NCI-H1105 (cell line): ENCODE results near the gene FLNC.

ENCODE experiments used
- DNase-seq: peaks from one replicate; lab custom pipeline; 2025; lab: John Stamatoyannopoulos, UW

The FLNC gene

DNA sequence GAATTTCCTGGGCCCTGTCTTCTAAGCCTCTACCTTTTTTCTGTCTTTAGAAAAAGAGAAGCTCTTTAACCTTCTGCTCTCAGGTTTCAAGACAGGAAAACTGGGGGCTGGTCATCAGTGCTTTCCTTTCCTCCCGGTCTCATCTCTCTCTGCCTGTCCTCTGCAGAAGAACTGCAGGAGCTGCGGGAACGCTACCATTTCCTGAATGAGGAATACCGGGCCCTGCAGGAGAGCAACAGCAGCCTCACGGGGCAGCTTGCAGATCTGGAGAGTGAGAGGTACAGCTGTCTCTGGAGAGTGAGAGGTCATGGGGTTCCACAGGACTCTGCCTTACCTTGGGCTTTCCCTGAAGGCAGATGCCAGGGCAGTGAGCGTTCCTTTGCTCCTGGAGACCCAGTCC, 25.7 kb upstream of the FLNC start:
- DNase-seq = no peak

DNA sequence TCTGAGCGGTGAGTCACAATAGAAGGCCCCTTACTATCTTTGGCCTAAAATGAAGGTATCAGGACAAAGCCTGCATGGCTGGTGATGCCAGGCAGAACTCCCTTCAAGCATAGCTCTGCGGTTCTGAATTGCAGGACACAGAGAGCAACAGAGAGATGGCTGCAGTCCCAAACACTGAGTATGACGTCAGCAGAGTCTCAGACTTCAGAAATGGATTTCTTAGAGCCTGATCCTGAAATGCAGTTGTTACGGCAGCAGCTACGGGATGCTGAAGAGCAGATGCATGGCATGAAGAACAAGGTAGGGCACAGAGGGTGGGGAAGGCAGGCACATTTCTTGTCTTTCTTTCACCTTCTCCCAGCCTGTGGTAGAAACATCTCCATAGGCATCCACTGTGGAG, 25.0 kb upstream of the FLNC start:
- DNase-seq = no peak

DNA sequence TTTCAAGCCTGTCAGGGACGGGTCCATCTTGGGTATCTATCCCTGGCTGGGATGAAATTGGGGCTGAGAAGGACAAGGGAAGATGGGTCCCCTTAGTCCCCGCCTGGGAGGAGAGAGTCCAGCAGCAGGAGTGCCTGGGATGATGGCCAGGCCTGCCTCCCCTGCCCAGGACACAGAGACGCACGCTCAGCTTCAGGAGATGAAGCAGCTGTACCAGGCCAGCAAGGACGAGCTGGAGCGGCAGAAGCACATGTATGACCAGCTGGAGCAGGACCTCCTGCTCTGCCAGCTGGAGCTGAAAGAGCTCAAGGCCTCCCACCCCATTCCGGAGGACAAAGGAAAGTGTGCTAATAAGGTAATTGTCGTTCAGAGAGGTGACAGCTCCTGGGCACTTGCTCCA, 23.0 kb upstream of the FLNC start:
- DNase-seq = no peak

DNA sequence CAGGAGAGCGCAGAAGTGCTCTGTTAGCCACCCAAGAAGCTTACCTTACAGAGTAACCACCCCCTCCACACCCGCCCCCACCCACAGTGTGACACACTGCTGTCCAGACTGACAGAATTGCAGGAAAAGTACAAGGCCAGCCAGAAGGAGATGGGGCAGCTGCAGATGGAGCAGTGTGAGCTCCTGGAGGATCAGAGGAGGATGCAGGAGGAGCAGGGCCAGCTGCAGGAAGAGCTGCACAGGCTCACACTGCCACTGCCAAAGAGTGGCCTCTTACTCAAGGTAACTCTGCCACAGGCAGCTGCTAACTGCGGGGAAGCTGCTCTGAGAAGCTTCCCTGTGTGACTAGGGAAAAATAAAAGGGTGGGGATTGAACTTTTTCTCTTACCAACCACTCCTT, 20.8 kb upstream of the FLNC start:
- DNase-seq = no peak

DNA sequence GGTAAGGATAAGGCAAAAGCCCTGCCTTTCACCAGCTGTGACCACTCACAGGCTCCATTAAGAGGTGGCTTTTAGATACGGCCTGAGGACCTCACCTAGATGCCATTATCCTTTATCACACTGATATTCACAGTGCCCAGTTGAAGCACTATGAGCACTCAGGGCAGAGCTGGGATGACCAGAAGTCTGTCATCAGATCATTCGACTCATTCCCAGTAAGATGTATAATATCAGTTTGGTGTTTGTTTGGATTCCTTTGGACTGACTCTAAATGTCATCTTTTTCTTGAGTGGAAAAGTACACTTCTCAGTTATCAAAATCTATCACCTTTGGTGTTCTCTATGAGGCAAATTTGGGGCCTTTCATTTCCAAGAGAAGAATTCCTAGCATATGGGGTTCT, 19.7 kb upstream of the FLNC start:
- DNase-seq = no peak

DNA sequence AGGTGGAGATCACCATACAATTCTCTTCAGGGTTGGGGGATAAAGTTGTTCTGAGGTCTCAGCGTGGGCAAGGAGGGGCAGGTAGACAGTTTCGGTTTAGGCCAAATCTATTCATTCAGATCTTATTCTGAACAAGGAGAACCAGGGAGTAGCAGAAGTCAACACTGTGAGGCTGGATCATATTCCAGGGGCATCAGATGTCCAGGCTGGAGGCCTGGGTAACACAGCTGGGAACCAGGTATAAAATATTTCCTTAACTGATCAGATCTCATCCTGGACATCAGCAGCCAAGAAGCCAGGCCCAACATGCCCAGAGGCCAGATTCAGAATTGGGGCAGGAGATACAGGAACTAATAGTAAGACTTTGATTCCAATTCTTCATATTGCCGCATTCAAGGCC, 19.2 kb upstream of the FLNC start:
- no peak for DNase-seq

DNA sequence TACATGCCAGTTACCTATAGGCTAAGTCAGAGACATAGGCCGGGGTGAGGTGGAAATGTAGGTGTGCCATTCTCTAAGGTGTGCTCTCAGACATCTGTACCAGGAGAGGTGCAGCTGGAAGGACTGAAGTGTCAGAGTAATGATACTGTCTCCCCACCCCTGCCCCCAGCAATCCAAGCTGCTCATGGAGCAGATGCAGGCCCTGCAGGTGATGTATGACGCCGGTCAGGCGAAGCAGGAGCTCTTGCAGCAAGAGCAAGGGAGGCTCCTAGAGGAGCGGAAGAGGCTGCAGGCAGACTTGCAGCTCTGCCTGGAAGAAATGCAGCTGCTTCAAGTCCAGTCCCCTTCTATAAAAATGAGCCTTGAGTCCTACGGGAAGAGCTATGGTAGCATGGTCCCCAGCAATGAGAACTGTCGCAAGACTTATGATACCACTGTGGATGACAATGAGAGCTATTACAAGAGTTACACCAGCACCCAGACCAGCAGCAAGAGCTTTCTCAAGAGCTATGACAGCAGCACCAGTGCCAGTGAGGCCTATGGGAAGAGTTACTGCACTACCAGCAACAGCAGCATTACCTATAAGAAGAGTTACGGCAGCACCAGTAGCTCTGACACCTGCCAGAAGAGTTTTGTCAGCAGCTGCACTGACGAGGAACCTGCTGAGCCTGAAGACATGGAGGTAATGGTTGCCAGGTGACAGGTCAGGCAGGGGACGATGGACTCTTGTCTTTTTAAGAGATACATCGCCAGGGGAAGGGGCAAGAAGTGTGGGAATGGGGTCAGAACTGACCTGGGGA, 18.4 kb upstream of the FLNC start:
- DNase-seq = no peak

DNA sequence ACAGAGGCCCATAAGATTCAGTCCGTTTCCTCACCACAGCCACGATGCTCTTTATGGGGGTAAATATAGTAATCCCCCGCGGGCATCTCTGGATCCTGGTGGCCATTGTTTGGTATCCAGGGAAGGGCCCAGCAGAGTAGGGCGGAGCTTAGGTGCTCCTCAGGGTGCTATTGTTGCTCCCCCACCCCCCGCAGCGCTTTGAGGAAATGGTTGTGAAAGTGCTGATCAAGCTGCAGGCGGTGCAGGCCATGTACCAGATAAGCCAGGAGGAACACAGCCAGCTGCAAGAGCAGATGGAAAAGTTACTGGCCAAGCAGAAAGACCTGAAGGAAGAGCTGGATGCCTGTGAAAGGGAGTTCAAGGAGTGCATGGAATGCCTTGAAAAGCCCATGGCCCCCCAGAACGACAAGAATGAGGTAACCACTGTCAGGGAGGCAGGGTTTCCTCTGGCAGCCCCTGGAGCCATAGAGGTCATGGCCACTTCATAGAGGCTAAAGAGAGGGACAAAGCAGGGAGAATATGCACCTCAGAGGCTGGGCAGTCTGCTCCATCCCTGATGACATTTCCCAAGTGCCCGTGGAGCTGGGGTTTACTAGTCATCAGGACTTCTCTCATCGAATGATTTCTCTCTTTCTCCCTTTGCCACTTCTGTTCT, 17.6 kb upstream of the FLNC start:
- DNase-seq = no peak

DNA sequence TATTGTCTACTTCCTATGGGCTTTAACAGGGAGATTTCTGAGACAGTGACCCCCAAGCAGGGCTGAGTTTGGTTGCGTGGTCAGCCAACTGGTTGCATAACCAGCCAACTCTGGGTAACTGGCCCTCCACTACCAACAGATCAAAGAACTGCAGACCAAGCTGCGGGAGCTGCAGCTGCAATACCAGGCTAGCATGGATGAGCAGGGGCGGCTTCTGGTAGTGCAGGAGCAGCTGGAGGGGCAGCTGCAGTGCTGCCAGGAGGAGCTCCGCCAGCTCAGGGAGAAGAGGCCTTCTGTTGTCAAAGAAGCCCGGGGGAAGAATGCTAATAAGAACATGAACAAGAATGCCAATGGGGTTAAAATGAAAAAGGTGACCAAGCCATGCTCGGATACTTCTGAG, 15.7 kb upstream of the FLNC start:
- DNase-seq = no peak

DNA sequence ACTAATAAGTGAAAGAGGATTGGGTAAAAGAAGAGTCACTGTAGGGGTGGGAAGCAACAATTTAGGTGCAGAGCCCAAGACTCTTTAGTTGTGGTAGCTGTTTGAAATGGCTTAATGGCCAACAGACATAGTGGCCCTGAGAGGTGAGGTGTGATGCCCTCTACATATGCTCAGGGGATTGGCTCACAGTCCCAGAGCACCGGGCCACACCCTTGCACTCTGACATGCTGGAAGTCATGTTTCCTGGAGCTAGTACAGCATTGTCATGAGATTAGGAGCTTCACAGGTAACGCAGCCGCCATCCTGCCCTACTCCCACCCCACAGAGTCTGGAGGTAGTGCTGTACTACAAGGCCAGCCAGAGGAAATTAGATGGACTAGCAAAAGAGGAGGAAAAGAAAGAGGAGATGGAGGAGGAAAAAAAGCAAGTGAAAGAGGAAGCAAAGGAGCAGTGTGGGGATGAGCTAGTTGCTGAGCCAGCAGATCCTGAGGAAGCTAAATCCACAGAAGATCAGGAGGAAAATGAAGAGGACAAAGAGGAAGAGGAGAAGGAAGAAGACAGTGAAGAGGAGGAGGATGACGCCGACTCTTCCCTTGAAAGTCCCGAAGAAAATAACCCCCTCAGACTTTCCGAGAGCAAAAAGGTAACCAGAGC, 14.8 kb upstream of the FLNC start:
- no peak for DNase-seq

DNA sequence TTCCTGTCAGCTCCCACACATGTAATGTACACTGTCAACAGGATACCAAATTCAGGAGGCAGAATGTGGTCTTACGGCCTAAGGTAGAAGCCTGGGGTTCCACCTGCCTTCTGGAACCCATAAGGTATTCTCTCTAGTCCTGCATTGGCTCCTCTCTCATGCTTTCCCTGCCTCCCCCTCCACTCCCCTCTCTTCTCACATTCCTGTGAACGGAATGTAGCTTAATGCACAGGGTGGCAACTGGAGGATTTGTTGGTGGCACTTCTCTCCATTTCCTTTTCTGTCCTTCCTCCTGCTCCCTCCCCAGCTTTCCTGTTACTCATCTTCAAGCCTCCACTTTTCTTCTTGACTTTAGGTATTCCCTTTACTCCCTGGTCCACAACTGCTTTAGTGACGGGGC, 11.5 kb upstream of the FLNC start:
- DNase-seq = no peak

DNA sequence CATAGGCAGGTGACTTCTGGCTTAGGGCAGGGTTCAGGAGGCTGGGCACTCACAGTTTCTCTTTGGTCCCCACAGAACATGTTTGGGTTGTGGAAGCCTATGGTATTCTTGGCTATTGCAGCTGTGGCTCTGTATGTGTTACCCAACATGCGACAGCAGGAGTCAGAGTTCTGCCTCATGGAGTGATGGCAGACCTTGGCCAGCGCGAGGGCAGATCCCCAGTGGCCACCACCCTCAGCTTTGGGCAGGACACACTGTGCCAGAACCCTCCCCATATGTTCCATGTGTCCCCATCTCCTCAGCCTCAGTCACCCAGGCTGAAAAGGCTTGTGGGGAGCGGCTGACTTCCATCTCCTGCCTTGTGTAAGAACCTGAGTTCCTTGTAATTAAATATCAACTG, 8.5 kb upstream of the FLNC start:
- no peak for DNase-seq

DNA sequence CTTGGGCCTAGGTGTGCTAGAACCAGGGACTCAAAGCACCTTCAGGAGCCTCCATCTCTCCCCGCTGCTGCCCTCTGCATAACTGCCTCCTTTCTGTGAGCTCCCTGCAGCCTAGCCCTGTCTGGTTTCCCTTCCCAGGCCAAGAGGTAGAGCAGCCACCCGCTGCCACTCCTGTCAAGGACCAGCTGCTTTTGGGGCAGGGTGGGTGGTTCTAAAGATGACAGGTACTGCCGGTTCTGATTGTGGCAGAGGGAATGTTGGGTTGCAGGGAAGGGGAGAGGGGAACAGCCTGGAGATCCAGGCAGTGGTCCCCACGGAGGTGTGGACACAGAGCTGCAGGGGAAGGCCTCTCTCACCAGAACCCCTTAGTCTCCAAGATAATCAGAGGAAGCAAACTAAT, 3.7 kb upstream of the FLNC start:
- no peak for DNase-seq

DNA sequence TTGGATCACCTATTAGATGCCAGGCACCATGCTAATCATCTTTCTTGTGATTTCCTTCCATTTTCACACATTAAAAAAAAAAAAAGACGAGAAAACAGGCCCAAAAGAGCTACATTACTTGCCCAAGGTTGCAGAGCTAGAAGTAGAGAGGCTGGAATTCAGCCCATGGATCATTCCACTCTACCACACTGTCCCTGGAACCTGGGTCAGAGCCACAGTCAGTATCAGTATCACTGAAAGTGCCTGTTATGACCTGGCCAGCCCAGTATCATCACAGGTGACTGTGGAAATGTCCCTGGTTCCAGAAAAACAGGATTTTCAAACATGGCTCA, 3.3 kb upstream of the FLNC start:
- no peak for DNase-seq

DNA sequence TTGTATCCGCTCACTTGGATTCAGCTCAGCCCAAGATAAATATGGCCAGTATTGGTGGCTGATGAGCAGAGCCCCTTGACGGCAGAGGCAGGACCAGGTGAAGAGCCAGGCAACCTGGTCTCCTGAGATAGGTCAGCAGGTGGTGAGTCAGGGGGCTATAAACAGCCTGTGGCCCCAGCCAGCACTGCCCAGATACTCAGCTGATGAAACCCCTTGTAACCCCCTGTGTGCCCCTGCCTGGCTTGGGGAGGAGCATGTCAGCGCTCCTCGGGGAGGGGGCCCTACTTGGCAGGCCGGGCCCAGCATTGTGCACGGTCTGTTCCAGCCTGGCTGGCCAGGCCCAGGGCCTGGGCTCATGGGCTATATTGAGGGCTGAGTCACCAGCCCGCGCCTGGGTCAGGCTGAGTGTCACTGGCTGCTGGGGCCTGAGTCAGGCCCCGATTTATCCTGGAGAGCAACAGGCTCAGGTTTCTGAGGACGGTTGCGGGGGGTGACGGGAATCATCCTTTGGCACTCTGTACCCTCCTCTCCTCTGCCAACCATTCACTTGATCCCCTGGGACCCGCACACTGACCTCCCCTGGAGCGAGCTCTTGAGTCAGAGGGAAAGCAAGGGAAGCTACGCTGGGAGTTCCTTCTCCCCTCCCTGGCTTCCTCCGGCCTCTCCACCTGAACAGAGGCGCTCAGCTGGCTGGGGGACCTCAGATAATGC, 2.8 kb upstream of the FLNC start:
- no peak for DNase-seq

DNA sequence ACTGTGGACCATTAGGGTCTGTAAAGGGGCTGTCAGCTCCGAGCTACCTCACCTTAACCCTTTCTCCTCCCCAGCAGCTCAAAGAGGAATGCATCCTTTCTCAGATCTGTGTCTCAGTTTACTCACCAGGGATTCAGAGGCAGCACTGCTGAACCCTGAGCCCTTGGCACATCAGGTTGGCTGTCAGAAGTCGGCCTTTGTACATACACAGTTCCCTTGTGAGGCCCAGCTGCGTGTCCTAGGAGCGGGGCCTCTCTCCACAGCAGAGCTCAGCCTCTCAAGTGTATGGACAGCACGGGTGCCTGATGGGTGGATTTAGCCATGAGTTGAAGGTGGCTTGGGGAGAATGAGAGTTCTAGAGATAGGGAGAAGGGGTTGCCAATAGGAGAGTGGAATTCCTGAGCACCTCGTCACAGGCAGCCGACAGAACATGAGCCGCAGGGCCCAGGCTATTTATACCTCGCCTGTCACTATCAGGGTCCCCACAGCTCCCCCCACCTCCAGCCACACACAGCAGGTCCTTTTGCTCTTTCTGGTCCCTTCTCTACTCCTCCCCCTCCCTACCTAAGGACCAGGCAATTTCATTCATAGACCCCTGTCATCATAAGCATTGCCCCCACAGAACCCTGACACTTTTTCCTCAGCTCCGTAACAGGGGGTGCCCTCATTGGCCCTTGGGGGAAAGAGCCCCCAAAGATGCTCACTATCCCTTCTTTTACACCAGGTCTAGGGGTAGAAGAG, 2.1 kb upstream of the FLNC start:
- no peak for DNase-seq

DNA sequence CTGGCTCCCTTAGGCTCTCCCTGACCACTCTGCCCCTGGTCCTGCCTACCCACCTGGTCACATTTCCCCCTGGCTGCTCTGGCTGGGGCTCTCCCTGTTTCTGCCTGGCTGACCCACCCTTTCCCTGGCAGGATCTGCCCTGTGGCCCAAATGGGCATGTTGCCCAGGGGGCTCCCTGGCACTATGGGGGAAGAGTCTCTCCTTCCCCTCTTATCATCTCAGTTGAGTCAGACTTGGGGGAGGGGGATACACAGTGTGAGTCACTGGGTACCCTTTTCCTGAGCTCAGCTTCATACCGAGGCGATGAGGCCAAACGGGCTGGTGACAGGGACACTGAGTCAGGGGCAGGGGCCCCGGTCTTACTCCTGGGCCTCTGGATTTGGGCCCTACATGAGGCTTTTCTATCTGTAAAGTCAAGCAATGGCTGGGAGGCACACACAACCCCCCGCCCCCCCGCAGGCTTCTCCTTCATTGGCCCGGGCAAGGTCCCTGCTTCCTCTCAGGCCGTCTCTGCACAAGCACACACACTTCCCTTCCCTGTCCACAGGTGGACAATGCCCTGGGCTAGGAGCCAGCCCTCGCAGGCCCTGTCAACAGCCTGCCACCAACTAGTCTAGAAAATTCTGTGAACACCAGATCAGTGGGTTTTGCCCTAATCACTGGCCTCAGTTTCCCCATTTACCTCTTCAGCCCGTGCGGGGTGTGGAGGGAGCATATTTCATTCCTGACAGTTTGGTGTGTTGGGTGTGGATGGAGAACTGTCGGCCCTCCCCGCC, 627 bp upstream of the FLNC start:
- DNase-seq = no peak

DNA sequence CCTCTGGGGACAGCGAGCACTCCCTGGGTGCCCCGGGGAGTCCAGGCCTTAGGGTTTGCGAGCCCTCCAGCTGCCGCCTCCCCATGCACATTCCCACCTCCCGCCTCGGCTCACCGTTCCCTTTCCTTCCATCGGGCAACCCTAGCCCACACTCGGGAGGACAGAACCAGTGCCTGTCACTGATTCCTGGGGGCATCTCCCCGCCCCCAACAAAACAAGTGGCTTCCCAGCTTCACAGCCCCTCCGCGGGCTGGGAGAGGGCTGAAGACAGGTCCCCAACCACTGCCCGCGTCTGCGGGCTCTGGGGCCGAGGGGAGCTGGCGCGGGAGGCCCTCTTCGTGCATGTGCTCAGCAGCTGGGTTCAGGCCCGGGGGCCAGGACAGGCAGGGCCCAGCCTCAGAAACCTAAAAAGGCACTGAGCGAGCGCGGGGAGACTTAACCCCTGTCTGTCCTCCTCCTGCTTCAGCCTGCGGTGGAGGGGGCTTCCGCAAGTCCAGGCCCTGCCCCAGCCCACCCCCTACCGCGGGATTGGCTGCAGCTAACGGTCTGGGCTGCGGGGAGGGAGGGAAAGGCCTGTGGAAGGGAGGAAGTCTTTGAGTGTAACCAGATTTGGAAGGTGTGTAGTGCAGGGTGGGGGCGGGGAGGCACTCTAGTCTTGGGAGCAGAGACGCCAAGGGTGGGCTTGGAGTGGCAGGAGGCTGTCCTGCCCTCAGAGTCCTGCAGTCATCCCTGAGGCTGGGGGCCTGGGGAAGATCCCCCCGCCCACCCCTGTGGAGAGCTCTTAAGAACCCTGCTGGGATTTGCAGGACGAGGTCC, 1.2 kb downstream of the FLNC start:
- no peak for DNase-seq

DNA sequence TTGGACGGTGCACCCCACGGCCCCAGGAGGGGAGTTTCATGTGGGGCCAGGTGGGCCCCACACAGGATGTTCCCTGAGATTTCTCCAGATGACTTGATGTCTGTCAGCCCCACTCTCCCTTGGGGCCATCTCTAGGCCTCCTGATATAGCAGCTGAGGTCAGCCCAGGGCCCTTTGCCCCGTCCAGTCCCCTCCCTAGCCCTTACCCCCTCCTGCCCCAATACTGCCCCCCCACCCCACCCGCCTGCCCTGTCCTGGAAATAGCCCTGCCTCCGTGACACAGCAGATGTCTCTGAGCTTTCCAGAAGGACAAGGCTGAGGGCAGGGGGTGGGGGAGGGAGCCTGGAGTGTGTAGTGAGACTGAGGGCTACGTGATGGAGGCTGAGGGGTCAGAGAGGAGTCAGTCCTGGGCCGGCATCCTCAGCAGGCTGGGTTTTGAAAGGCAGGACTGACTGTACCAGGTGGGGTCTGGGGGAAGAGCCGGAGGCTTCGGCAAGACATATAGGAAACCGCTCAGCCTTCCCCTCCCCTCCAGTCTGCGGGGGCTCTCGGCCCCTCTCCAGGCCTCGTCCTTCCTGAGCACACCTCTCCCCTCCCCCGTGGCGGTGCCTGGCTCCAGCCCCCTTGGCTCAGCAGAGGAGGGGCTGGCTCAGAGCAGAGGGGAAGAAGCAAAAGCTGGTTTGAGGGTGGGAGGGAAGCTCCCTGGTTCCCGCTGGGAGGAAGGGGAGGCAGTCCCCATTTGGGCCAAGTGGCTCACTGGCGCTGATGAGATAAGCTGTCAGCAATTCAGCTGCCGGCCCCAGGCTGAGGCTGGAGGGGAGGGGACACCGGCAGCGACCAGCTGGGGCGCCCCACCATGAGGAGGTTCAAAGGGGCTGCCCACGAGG, 2.0 kb downstream of the FLNC start:
- no peak for DNase-seq

DNA sequence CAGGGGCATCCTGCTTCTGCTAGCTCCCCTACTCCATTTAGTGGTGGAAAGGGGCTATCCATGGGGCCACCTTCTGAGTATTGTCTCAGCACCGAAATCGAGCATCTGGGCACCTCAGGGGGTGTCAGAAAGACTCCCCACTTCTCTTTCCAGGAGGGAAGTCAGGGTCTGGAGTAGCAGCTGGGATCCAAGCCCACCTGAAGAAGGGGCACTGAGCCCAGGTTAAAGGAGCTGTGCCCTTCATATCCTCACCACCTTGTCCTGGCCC, 2.6 kb downstream of the FLNC start:
- DNase-seq = no peak
